ENCODE measurements around the gene KIF4A.
"Not testable (repeated sequence)": the region's sequence is repeated elsewhere in the genome, so short reads cannot be mapped to it uniquely, and the experiment has no call there.

- not testable (repeated sequence) for TF ChIP-seq CTCF, POLR2A (IDR thresholded peaks at IDR 0.05)
Measured at GRCh38 chrX:70368731-70369130, 78.8 kb downstream of the KIF4A start.
